HTR-8/SVneo (cell line): ENCODE results near the gene OR10J4.
"Not testable (repeated sequence)": the region's sequence is repeated elsewhere in the genome, so short reads cannot be mapped to it uniquely, and the experiment has no call there.

Source experiments
- DNase-seq: peaks from one replicate; pipeline ENCODE4 v3.0.0; 2011; ENCODE audit warnings: low spot score, mixed read lengths; ENCODE audit not compliant: insufficient read length
- FAIRE-seq: peaks from 2 replicates; lab custom pipeline; 2011; peaks lifted over from hg19 to GRCh38; lab: Jason Lieb, UNC

The OR10J4 gene

DNA sequence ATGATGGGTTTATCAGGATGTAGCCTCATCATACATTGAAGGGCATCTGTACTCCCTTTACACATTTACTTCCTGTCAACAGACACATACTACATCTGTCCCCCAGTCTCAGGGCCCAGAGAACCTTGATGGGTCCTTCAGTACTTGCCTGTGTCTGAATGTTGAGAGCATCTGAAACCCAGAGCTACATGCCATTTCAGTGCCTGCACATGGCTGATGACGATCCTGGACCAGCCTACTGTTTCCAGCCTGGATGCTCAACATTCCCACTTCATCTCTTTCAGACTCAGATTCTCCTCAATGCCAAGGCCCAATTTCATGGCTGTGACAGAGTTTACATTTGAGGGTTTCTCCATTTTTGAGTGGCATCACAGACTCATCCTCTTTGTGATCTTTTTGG, at the start of gene OR10J4:
Gene OR10J4, plus strand, starts transcription at position 301 of the 400 bp plus-strand sequence.
- no peak for DNase-seq
- FAIRE-seq, result no peak

DNA sequence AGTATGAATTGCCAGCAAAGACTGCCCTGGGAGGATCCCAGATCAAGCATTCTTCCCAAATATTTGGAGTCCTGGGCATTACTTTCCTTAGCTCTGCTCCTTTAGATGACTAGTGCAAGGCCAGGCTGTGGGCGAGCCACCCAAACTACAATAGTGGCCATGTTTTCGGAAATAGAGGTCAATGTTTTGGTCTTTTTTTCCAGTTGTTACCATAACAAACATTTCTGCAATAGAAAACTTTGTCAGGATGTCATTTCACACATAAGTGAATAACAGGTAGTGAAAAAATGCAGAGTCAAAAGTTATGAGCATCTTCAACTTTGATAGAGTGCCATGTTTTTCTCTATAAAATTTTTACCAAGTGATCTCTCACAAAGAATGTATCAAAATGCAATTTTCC, 25.2 kb upstream of the OR10J4 start:
- DNase-seq (no peak), FAIRE-seq (no peak)

- FAIRE-seq (no peak), DNase-seq (no peak)
Observed at GRCh38 chr1:159408862-159409400, 23.1 kb upstream of the OR10J4 start.

- DNase-seq, result no peak
- FAIRE-seq, result no peak
Observed at GRCh38 chr1:159421821-159422220, 10.2 kb upstream of the OR10J4 start.

GRCh38 chr1:159428536-159428935, 3.5 kb upstream of the OR10J4 start:
- DNase-seq, result no peak
- FAIRE-seq, result no peak

GRCh38 chr1:159429074-159429861, 2.7 kb upstream of the OR10J4 start:
- peak; percentile 23 for DNase-seq
- FAIRE-seq, result no peak

DNA sequence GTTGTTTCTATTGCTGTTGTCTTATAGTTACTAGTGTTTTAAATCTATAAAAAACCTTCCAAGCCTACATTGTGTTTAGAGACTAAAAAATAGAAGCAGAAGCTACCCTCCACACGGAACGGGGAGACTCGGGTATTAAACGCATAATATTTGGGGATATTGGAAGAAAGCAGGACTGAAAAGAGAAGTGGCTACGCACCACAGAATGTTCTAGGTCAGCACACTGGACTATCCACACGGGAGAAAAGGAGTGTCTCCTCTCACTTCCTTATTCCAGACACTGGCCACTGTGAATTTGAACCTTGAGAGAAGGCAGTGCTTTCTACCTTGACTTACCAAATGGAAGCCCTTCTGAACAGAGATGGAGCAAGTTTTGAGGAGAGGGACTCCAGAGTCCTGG, 1.0 kb upstream of the OR10J4 start:
- FAIRE-seq (no peak), DNase-seq (no peak)

- DNase-seq (no peak), FAIRE-seq (no peak)
Observed at GRCh38 chr1:159436469-159436868, 4.5 kb downstream of the OR10J4 start.

GRCh38 chr1:159439422-159439821, 7.4 kb downstream of the OR10J4 start, which contains the start of gene OR10J1:
OR10J1 (plus strand) TSS chr1:159439722; CDS start chr1:159439792, 70 bp downstream.
- FAIRE-seq (no peak), DNase-seq (no peak)

- DNase-seq (no peak), FAIRE-seq (no peak)
Observed at GRCh38 chr1:159441360-159441759, 9.4 kb downstream of the OR10J4 start.

DNA sequence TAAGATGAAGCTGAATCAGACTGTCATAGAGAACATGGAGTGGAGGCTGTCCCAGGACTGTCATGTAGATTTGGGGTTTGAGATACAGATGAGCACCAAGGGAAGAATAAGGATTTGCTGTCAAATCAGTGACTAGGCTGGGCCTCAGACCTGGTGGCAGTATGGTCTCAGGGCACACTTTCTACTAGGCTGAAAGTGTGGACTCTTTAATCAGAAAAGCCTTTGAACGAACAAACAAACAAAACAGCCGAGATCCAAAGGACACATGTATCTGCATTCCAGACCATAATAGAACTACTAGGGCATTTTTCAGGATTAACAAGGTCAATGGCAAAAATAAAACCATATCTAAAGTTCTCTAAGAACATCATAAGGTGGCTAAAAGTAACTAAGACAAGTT, 10.4 kb downstream of the OR10J4 start:
- no peak for DNase-seq
- FAIRE-seq, result no peak

GRCh38 chr1:159443066-159443750, 11.2 kb downstream of the OR10J4 start:
- FAIRE-seq, result no peak
- DNase-seq, result no peak

DNA sequence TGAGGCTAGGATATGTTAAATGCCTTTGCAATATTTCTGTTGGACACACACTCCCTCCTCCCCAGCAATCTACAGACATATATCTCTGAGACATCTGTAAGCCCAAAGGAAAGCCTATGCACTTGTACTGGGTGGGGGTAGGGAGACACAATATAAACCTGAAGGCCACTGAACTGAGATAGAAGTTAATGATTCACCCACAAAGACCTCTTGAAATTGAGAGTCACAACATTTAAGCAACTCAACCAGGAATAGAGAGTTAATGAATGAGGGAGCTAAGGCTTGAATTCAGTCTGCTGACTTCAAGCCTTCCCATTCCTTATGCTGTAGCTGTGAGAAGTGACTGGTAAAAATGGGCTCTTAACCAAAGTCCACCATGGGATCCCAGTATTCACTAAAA, 12.5 kb downstream of the OR10J4 start:
- FAIRE-seq (no peak), DNase-seq (no peak)

- DNase-seq (no peak), FAIRE-seq (no peak)
Observed at GRCh38 chr1:159448181-159448580, 16.2 kb downstream of the OR10J4 start.

DNA sequence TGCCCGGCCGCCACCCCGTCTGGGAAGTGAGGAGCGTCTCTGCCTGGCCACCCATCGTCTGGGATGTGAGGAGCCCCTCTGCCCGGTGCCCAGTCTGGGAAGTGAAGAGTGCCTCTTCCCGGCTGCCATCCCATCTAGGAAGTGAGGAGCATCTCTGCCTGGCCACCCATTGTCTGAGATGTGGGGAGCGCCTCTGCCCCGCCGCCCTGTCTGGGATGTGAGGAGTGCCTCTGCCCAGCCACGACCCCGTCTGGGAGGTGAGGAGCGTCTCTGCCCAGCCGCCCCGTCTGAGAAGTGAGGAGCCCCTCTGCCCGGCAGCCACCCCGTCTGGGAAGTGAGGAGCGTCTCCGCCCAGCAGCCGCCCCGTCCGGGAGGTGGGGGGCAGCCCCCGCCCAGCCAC, 17.6 kb downstream of the OR10J4 start:
- not testable (repeated sequence) for FAIRE-seq, DNase-seq

DNA sequence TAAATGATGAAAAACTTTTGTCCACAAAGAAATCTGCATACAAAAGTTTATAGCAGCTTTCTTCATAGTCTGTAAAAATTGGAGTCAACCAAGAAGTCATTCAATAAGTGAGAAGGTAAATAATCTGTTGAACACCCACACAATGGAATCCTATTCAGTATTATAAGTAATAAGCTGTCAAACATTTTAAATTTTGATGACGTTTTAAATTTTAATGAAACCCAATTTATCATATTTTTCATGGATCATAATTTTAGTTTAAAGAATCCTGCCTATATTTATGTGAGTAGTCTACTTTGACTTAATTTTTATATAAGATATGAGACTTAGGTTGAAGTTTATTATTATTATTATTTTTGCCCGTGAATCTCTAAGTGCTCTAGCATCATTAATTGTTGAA, 27.5 kb downstream of the OR10J4 start:
- FAIRE-seq (no peak), DNase-seq (no peak)

DNA sequence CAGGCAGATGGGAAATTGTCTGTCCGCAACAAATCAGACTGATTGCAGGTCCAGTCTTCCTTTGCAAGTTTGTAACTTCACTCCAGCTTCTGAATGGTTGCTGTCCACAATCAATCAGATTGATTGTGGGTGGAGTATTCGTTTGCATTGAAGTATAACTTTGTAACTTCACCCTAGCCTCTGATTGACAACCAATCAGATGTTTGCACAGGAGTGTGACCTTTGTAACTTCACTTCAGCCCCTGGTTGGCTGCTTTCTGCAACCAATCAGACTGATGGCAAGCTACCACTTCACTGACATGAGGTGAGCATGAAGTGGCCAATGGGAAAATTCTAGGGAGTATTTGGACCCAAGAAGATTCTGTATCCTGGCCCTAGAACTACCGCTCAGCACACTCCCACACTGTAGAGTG, 33.2 kb downstream of the OR10J4 start:
- no peak for FAIRE-seq

DNA sequence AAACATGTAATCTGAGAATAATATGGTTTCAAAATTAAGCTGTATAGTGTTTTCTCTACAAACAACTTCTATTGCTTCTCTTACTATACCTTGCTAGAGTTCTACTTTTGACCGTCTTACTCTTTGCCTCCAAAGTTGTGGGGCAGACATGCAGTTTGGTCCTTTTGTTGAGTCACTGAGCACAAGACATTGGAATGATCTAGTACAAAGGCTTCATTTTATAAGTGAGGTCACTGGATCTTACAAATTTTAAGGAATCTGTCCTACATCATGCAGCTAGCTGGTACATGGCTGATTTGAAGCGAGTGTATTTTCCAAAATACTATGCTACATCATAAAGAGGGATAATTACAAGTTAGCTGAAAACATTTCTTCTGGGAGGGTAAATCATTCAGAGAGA, 36.3 kb downstream of the OR10J4 start:
- no peak for FAIRE-seq
- DNase-seq, result no peak

More for the DNA sequence above, 33.2 kb downstream of the OR10J4 start:
- DNase-seq, result no peak

GRCh38 chr1:159469921-159470533, 38.0 kb downstream of the OR10J4 start:
- no peak for FAIRE-seq

DNA sequence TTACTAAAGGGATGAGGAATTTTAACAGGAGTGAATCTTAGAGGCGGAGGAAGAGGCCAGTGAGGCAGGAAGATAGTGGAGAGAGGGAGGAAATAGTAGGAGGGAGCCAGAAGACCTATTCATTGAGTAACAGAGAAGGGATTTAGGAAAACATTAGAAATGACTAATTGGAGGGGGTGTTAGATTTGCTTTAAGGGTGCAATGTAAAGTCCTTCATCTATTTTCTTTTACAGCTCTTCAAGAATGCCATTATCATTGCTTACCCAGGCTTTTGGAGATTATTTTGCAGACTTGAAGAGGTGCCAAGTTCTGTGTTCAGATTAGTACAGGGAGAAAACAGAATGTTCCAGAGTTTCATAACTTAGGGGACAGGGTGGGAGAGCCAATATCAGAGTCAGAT, 41.3 kb downstream of the OR10J4 start:
- no peak for FAIRE-seq
- no peak for DNase-seq

More at GRCh38 chr1:159469921-159470533, 38.0 kb downstream of the OR10J4 start:
- DNase-seq, result no peak

GRCh38 chr1:159474926-159475325, 42.9 kb downstream of the OR10J4 start:
- no peak for FAIRE-seq
- DNase-seq, result no peak
